Measurements from ENCODE around the gene CDC25B.

GRCh38 chr20:3797226-3797545 is 1.1 kb downstream of the CDC25B start:
- TF ChIP-seq EZH2 (IDR thresholded peaks at IDR 0.05; ENCODE audit: low read length) (no peak), CTCF (optimal IDR thresholded peaks at IDR 0.05 in 1 of 3, IDR thresholded peaks at IDR 0.05 in 1 of 3, conservative IDR thresholded peaks at IDR 0.05 in 1 of 3; ENCODE audit: extremely low read depth in 1 of 3, insufficient read depth in 2 of 3, low read length in 3 of 3) (no peak)

Data from keratinocyte (primary cell).